DOHH2 (cell line): ENCODE results near the gene TUBA4A.

Source experiments
- H3F3A ChIP-seq: fragments of 200-600 bp; sonication (generic), shearing (Covaris generic); 2 replicates; pipeline ENCODE4 v1.6.0; 2016; ENCODE audit warnings: antibody characterized with exemption, mild to moderate bottlenecking; ENCODE audit not compliant: control insufficient read depth, insufficient read depth
- H3K27ac ChIP-seq: fragments of 200-600 bp; sonication (generic); 2 replicates; pipeline ENCODE4 v1.5.1; 2014; ENCODE audit warnings: low read depth, mild to moderate bottlenecking, low read length, moderate library complexity
- H3K27me3 ChIP-seq: fragments of 200-600 bp; sonication (generic); 2 replicates; pipeline ENCODE4 v1.6.1; 2014; ENCODE audit warnings: mild to moderate bottlenecking, low read length, mixed read lengths; ENCODE audit not compliant: control insufficient read depth
- H3K36me3 ChIP-seq: fragments of 200-600 bp; sonication (generic); 2 replicates; pipeline ENCODE4 v1.6.1; 2014; ENCODE audit warnings: mild to moderate bottlenecking, low read length, moderate library complexity, mixed read lengths; ENCODE audit not compliant: control insufficient read depth
- H3K4me1 ChIP-seq: fragments of 200-600 bp; sonication (generic); 2 replicates; pipeline ENCODE4 v1.6.1; 2014; ENCODE audit warnings: mild to moderate bottlenecking, low read length, mixed read lengths; ENCODE audit not compliant: control insufficient read depth
- H3K4me2 ChIP-seq: fragments of 200-600 bp; sonication (generic); 2 replicates; pipeline ENCODE4 v1.6.0; 2014; ENCODE audit warnings: mild to moderate bottlenecking, low read length, moderate library complexity
- H3K4me3 ChIP-seq: fragments of 200-600 bp; sonication (generic); 2 replicates; pipeline ENCODE4 v1.5.1; 2014; ENCODE audit warnings: mild to moderate bottlenecking, low read length, mixed read lengths
- H3K79me2 ChIP-seq: fragments of 200-600 bp; sonication (generic); 2 replicates; pipeline ENCODE4 v1.6.1; 2014; ENCODE audit warnings: mild to moderate bottlenecking, low read length, mixed read lengths; ENCODE audit not compliant: control insufficient read depth
- H3K9me2 ChIP-seq: fragments of 200-600 bp; sonication (generic); replicated peaks from 2 replicates; pipeline ENCODE4 v1.6.1; 2014; ENCODE audit warnings: mild to moderate bottlenecking, low read length, mixed read lengths; ENCODE audit not compliant: control insufficient read depth
- H3K9me3 ChIP-seq: fragments of 200-600 bp; sonication (generic); 2 replicates; pipeline ENCODE4 v1.6.1; 2014; ENCODE audit warnings: antibody characterized with exemption, low read length, mixed read lengths; ENCODE audit not compliant: control insufficient read depth, insufficient read depth
- H4K20me1 ChIP-seq: fragments of 200-600 bp; sonication (generic); 2 replicates; pipeline ENCODE4 v1.6.0; 2014; ENCODE audit warnings: low read depth, mild to moderate bottlenecking, antibody characterized with exemption, low read length, moderate library complexity; ENCODE audit not compliant: control insufficient read depth, insufficient read depth
- EZH2phosphoT487 ChIP-seq: fragments of 200-600 bp; sonication (generic); IDR thresholded peaks from 2 replicates; pipeline ENCODE4 v1.6.1; 2017; ENCODE audit warnings: borderline replicate concordance, mild to moderate bottlenecking, antibody characterized with exemption, low read length, moderate library complexity, mixed read lengths
- TF ChIP-seq, protein P1 (sequence below): fragments of 200-600 bp; sonication (generic); IDR thresholded peaks from one replicate; pipeline ENCODE4 v1.5.1; 2014; ENCODE audit warnings: antibody characterized with exemption, mild to moderate bottlenecking, low read depth, low read length; ENCODE audit not compliant: poor library complexity, severe bottlenecking

Gene TUBA4A

DNA sequence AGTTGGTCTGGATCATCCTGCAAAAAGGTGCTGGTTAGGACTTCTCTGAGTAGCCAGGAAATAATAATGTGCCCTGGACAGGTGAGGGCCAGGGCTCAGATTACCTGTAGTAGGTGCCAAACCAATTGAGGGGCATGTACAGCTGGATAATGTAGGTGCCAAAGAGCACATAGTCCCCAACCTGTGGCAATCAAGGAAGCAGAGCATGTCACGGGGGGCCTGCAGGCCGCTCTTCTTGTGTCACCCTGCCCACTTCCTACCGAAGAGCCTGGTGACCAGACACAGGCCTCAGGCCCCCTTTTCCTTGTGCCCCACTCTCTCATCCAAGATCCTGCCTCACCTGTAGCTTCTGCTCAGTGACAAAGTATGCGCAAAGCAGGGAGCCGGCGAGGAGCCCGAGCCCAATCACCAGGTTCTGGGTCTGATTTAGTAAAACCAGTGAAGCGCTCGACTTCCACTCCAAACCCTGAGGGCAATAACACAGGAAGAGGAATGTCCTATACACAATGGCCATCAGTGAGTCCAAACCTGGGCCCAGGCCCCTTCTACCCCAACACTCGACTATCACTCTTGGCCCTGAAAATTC lies 40.1 kb downstream of the TUBA4A start:
- H3K4me3 ChIP-seq: no peak overlapping the region
- TF ChIP-seq, protein P1, sequence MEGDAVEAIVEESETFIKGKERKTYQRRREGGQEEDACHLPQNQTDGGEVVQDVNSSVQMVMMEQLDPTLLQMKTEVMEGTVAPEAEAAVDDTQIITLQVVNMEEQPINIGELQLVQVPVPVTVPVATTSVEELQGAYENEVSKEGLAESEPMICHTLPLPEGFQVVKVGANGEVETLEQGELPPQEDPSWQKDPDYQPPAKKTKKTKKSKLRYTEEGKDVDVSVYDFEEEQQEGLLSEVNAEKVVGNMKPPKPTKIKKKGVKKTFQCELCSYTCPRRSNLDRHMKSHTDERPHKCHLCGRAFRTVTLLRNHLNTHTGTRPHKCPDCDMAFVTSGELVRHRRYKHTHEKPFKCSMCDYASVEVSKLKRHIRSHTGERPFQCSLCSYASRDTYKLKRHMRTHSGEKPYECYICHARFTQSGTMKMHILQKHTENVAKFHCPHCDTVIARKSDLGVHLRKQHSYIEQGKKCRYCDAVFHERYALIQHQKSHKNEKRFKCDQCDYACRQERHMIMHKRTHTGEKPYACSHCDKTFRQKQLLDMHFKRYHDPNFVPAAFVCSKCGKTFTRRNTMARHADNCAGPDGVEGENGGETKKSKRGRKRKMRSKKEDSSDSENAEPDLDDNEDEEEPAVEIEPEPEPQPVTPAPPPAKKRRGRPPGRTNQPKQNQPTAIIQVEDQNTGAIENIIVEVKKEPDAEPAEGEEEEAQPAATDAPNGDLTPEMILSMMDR: no peak
- TF ChIP-seq EZH2phosphoT487: no peak
- no peaks in the 10 kb centered on the region for H3K9me2 ChIP-seq
- H3K9me3 ChIP-seq: no peaks in the 10 kb centered on the region
- H3K4me1 ChIP-seq: peaks cover 13% of the 10 kb centered on the region
- no peak overlapping the region for H3K4me2 ChIP-seq
- H4K20me1 ChIP-seq: no peaks in the 10 kb centered on the region
- H3K79me2 ChIP-seq: peaks cover 18% of the 10 kb centered on the region
- no peaks in the 10 kb centered on the region for H3F3A ChIP-seq
- no peaks in the 10 kb centered on the region for H3K27me3 ChIP-seq
- peaks cover 69% of the 10 kb centered on the region for H3K36me3 ChIP-seq
- no peak overlapping the region for H3K27ac ChIP-seq

DNA sequence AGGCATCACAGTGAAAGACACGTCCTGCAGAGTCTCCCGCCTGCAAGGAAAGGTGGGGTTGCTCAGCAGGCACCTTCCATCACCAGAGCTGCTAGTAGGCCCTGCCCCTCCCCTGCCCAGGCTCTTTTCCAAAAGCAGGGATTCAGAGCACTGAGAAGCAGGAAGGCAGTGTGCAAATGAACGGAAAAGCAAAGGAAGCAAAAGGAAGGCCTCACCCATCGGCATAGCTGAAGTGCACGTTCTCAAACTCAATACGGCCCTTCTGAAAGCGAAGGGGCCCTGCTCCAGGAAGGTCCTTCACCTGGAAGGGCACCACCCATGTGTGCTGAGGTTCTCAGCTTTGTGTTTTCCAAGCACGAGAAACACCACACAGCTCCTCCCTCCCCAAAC lies 40.7 kb downstream of the TUBA4A start:
- H3K9me3 ChIP-seq: no peaks in the 10 kb centered on the region
- H3K27ac ChIP-seq: no peak overlapping the region
- peaks cover 8% of the 10 kb centered on the region for H3K4me1 ChIP-seq
- peaks cover 13% of the 10 kb centered on the region for H3K79me2 ChIP-seq
- no peaks in the 10 kb centered on the region for H4K20me1 ChIP-seq
- H3K4me2 ChIP-seq: no peak overlapping the region
- TF ChIP-seq, protein P1: no peak
- TF ChIP-seq EZH2phosphoT487: no peak
- no peaks in the 10 kb centered on the region for H3K9me2 ChIP-seq
- no peak overlapping the region for H3K4me3 ChIP-seq
- peaks cover 75% of the 10 kb centered on the region for H3K36me3 ChIP-seq
- H3F3A ChIP-seq: no peaks in the 10 kb centered on the region
- H3K27me3 ChIP-seq: no peaks in the 10 kb centered on the region

DNA sequence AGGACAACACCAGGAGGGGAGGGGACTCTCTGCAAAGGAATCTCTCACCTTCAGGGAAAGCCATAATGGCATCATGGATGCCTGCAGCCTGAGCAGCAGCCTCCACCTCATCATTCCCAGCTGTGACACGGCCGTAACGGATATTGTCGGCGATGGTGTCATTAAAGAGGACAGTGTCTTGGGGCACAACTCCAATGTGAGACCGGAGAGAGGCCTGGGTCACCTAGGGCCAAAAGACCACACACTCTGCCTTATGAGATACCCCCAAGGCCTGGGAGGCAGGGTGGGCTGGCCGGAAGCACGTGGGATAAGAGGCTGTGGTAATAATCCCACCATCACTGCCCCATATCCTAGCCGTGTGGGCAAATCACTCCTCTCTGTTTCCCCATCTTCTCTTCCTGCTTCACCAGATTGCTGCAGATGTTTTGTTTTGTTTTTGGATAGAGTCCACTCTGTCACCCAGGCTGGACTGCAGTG lies 42.8 kb downstream of the TUBA4A start:
- TF ChIP-seq, protein P1: no peak
- no peak for TF ChIP-seq EZH2phosphoT487
- Histone ChIP-seq H3K36me3 (peaks cover 74% of the 10 kb centered on the region), H3K27ac (no peak overlapping the region), H4K20me1 (no peaks in the 10 kb centered on the region), H3K9me3 (no peaks in the 10 kb centered on the region), H3F3A (peaks cover 7% of the 10 kb centered on the region; the same call in 1 of the 2 replicates), H3K4me1 (peaks cover 15% of the 10 kb centered on the region), H3K9me2 (no peaks in the 10 kb centered on the region), H3K4me2 (no peak overlapping the region), H3K79me2 (peaks cover 3% of the 10 kb centered on the region; the same call in 1 of the 2 replicates), H3K4me3 (no peak overlapping the region), H3K27me3 (no peaks in the 10 kb centered on the region)
